IMR-90 (cell line): ENCODE measurements around the gene CADM1. TPM values are rescaled to one million over a fixed set of nuclear protein-coding genes. Genes with fewer than 3 reads are reported as not detected.

Experiments used
- ATAC-seq: fragments of 200-7000 bp; cut with Tn5 transposase; 2 replicates; pipeline ENCODE4 v1.9.1; 2020; ENCODE audit warnings: low read depth, mild to moderate bottlenecking, moderate library complexity
- BruUV-seq: library from RNA; stranded (reverse); fragments of 400-500 nt; replicated peaks from 2 replicates; lab custom pipeline; 2021; lab: Mats Ljungman, UMichigan
- CTCF ChIA-PET: fragments of 300-600 bp; formaldehyde crosslinking; extraction: SDS; loops from one replicate; lab custom pipeline; 2021; ENCODE audit warnings: antibody characterized with exemption; lab: Yijun Ruan, JAX
- POLR2A ChIA-PET: fragments of 300-600 bp; sonication (Branson Sonifier 250); formaldehyde crosslinking; loops from one replicate; lab custom pipeline; 2022; ENCODE audit warnings: antibody characterized with exemption; ENCODE audit not compliant: unreplicated experiment; lab: Charles Lee
- DNase-seq: peaks from one replicate; pipeline ENCODE4 v3.0.0; 2013
- H2AFZ ChIP-seq: replicated peaks from 2 replicates; pipeline ENCODE3; 2013; ENCODE audit warnings: low read length, mild to moderate bottlenecking; ENCODE audit not compliant: poor library complexity
- H2AK5ac ChIP-seq: 2 replicates; pipeline ENCODE4 v1.6.1; 2013; ENCODE audit warnings: low read depth, low read length, inconsistent platforms
- H2AK9ac ChIP-seq: replicated peaks from 2 replicates; pipeline ENCODE3; 2013; ENCODE audit warnings: mild to moderate bottlenecking, low read depth, low read length, moderate library complexity; ENCODE audit not compliant: poor library complexity
- H2BK120ac ChIP-seq: 2 replicates; pipeline ENCODE4 v1.6.1; 2013; ENCODE audit warnings: low read depth, low read length, inconsistent platforms
- H2BK15ac ChIP-seq: 3 replicates; pipeline ENCODE4 v1.6.1; 2013; ENCODE audit warnings: low read depth, low read length, inconsistent platforms
- H2BK20ac ChIP-seq: 2 replicates; pipeline ENCODE4 v1.6.1; 2013; ENCODE audit warnings: low read depth, mild to moderate bottlenecking, inconsistent platforms, low read length, moderate library complexity
- H2BK5ac ChIP-seq: 2 replicates; pipeline ENCODE4 v1.6.1; 2013; ENCODE audit warnings: mild to moderate bottlenecking, low read depth, low read length, inconsistent platforms; ENCODE audit not compliant: poor library complexity, severe bottlenecking
- H3K14ac ChIP-seq: replicated peaks from 2 replicates; pipeline ENCODE4 v1.6.1; 2013; ENCODE audit warnings: low read depth, low read length, inconsistent platforms
- H3K18ac ChIP-seq: 2 replicates; pipeline ENCODE4 v1.6.1; 2013; ENCODE audit warnings: low read depth, low read length, control low read depth
- H3K23ac ChIP-seq: 2 replicates; pipeline ENCODE4 v1.6.1; 2013; ENCODE audit warnings: low read depth, low read length, inconsistent platforms
- H3K27ac ChIP-seq: 2 replicates; pipeline ENCODE4 v1.5.1; 2013; ENCODE audit warnings: mild to moderate bottlenecking, control low read depth, low read length; ENCODE audit not compliant: insufficient read depth
- H3K27me3 ChIP-seq: 2 replicates; pipeline ENCODE4 v1.6.1; 2013; ENCODE audit warnings: low read length; ENCODE audit not compliant: control insufficient read depth, insufficient read depth
- H3K36me3 ChIP-seq: 2 replicates; pipeline ENCODE4 v1.6.1; 2013; ENCODE audit warnings: low read length, mixed read lengths; ENCODE audit not compliant: control insufficient read depth, insufficient read depth
- H3K4ac ChIP-seq: 2 replicates; pipeline ENCODE4 v1.6.1; 2013; ENCODE audit warnings: low read depth, low read length, inconsistent platforms
- H3K4me1 ChIP-seq: 2 replicates; pipeline ENCODE4 v1.6.1; 2013; ENCODE audit warnings: low read length, mixed read lengths; ENCODE audit not compliant: control insufficient read depth, insufficient read depth
- H3K4me2 ChIP-seq: 2 replicates; pipeline ENCODE4 v1.6.1; 2013; ENCODE audit warnings: low read depth, mild to moderate bottlenecking, control low read depth, low read length, moderate library complexity
- H3K4me3 ChIP-seq: 2 replicates; pipeline ENCODE4 v1.5.1; 2013; ENCODE audit warnings: low read depth, mild to moderate bottlenecking, control low read depth, low read length, moderate library complexity; ENCODE audit not compliant: insufficient read depth
- H3K56ac ChIP-seq: 2 replicates; pipeline ENCODE4 v1.6.1; 2013; ENCODE audit warnings: low read length, inconsistent platforms; ENCODE audit not compliant: insufficient read depth; ENCODE audit errors: extremely low read depth
- H3K79me1 ChIP-seq, 2 experiments: 2 replicates each; pipeline ENCODE4 v1.6.1; 2013; ENCODE audit warnings: low read length in 2 of 2, inconsistent platforms in 1 of 2, low read depth in 1 of 2
- H3K9ac ChIP-seq: 2 replicates; pipeline ENCODE4 v1.6.1; 2013; ENCODE audit warnings: low read depth, low read length, control low read depth
- H3K9me1 ChIP-seq: 2 replicates; pipeline ENCODE4 v1.6.1; 2013; ENCODE audit warnings: low read length, inconsistent platforms; ENCODE audit not compliant: insufficient read depth
- H3K9me3 ChIP-seq: 2 replicates; pipeline ENCODE4 v1.6.1; 2013; ENCODE audit warnings: low read length; ENCODE audit not compliant: control insufficient read depth, insufficient read depth
- H4K20me1 ChIP-seq: 2 replicates; pipeline ENCODE4 v1.6.1; 2013; ENCODE audit warnings: low read length, inconsistent platforms; ENCODE audit not compliant: insufficient read depth
- H4K5ac ChIP-seq: 2 replicates; pipeline ENCODE4 v1.6.1; 2013; ENCODE audit warnings: mild to moderate bottlenecking, low read depth, low read length, control low read depth
- H4K8ac ChIP-seq, 2 experiments: 2 replicates each; pipeline ENCODE4 v1.6.1; 2013; ENCODE audit warnings: low read depth in 2 of 2, low read length in 2 of 2, control low read depth in 1 of 2, inconsistent platforms in 1 of 2
- H4K91ac ChIP-seq: 2 replicates; pipeline ENCODE4 v1.6.1; 2013; ENCODE audit warnings: low read depth, low read length, inconsistent platforms; ENCODE audit not compliant: insufficient read depth
- CEBPB ChIP-seq: IDR thresholded peaks from 2 replicates; pipeline ENCODE4 v1.6.1; 2012; ENCODE audit warnings: low read depth, low read length, improper control_type of control experiment
- MXI1 ChIP-seq: IDR thresholded peaks from 2 replicates; pipeline ENCODE4 v1.6.1; 2012; ENCODE audit warnings: low read depth, mild to moderate bottlenecking, low read length, moderate library complexity, borderline replicate concordance
- SMC3 ChIP-seq: fragments of 150-350 bp; IDR thresholded peaks from 2 replicates; pipeline ENCODE4 v1.6.1; 2016; ENCODE audit warnings: low read depth, mild to moderate bottlenecking, antibody characterized with exemption, low read length, moderate library complexity
- WGBS, 2 experiments: methylation state at CpG; one replicate each; pipeline versions ENCODE4 v1.1.5 to v1.1.7; 2013; ENCODE audit warnings: missing lambda C conversion rate in 2 of 2; ENCODE audit not compliant: insufficient read length in 1 of 2; ENCODE audit errors: extremely low coverage in 2 of 2; 5-methylcytosine and 5-hydroxymethylcytosine counted together
- dilution Hi-C: fragments of 300-500 bp; cut with HindIII; formaldehyde crosslinking; loops from one replicate; pipeline ENCODE4 v1.14.3; 2018; ENCODE audit warnings: low sequenced_read_pairs; ENCODE audit not compliant: unreplicated experiment
- in situ Hi-C: fragments of 300-500 bp; cut with MboI; formaldehyde crosslinking; loops from 3 replicates; pipeline ENCODE4 v1.14.3; 2019; ENCODE audit warnings: low sequenced_read_pairs, inconsistent platforms, mixed read lengths
- intact Hi-C: fragments of 100-400 bp; cut with micrococcal nuclease; formaldehyde crosslinking; loops from 2 replicates; pipeline ENCODE4 v1.10.0; 2022
- polyA plus RNA-seq, 3 experiments: library from polyadenylated mRNA; depleted of rRNA; stranded (reverse); fragments of >200 nt; gene quantifications; 2 replicates each; pipeline ENCODE4 v1.2.3, GENCODE V29; 2012; ENCODE audit warnings: low replicate concordance in 1 of 3
- total RNA-seq: library from RNA; depleted of rRNA; stranded (reverse); fragments of >200 nt; gene quantifications from 2 replicates; pipeline ENCODE4 v1.2.3, GENCODE V29; 2012
- TF ChIP-seq, protein P1 (sequence below): fragments of 150-350 bp; IDR thresholded peaks from 2 replicates; pipeline ENCODE4 v1.6.1; 2016; ENCODE audit warnings: low read depth, mild to moderate bottlenecking, low read length, moderate library complexity, borderline replicate concordance

The CADM1 gene
- total and polyA plus RNA-seq, 2 of the 4 experiments (the other 2 are of a cell fraction) = 28.8 to 77.1 TPM

DNA sequence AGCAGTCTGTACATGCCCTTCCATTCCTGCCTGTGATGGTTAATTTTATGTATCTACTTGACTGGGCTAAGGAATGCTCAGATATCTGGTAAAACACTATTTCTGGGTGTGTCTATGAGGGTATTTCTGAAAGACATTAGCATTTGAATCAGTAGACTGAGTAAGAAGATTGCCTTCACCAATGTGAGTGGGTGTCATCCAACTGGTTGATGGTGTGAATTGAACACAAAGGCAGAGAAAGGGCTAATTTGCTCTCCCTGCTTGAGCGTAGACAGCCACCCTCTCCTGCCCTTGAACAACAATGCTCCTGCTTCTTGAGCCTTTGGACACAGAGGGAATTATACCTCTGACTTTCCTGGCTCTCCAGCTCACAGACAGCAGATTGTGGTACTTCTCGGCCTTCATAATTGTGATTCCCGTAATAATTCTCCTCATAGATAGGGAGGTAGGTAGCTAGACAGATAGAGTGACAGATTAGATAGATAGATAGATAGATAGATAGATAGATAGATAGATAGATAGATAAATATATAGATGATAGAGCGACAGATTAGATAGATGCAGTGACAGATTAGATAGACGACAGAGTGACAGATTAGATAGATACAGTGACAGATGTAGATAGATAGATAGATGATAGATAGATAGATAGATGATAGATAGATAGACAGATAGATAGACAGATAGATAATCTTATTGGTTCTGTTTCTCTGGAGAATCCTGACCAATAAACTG lies 370.6 kb downstream of the CADM1 start:
- TF ChIP-seq SMC3 = no peak
- TF ChIP-seq, protein P1, sequence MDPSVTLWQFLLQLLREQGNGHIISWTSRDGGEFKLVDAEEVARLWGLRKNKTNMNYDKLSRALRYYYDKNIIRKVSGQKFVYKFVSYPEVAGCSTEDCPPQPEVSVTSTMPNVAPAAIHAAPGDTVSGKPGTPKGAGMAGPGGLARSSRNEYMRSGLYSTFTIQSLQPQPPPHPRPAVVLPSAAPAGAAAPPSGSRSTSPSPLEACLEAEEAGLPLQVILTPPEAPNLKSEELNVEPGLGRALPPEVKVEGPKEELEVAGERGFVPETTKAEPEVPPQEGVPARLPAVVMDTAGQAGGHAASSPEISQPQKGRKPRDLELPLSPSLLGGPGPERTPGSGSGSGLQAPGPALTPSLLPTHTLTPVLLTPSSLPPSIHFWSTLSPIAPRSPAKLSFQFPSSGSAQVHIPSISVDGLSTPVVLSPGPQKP = no peak
- no peak for TF ChIP-seq CEBPB
- no peak for TF ChIP-seq MXI1
- no peak overlapping the region for H3K4me2 ChIP-seq
- no peak for DNase-seq
- no peak overlapping the region for H3K4ac ChIP-seq
- H3K4me1 ChIP-seq = no peaks in the 10 kb centered on the region
- no peak overlapping the region for H2BK20ac ChIP-seq
- H2BK5ac ChIP-seq = no peak overlapping the region
- no peak overlapping the region for H3K18ac ChIP-seq
- dilution Hi-C loops = no loop called here
- H3K14ac ChIP-seq = no peak overlapping the region
- ChIA-PET POLR2A (no interaction called here), CTCF (interaction anchor here (0.6 kb wide), 1 partner anchor 220 kb away, joined by 4 read pairs; no protein-coding TSS in a partner anchor)
- H2AFZ ChIP-seq = no peak overlapping the region
- H2BK15ac ChIP-seq = no peak overlapping the region
- WGBS, 2 experiments = 100% methylated on average over 1 of the region's 5 CpGs; no CpG with 5 or more reads in 1 of the 2 experiments
- no peak overlapping the region for H2AK5ac ChIP-seq
- in situ Hi-C loops = no loop called here
- H3K4me3 ChIP-seq = no peak overlapping the region
- no peak overlapping the region for H3K9ac ChIP-seq
- no peaks in the 10 kb centered on the region for H4K20me1 ChIP-seq
- H3K27me3 ChIP-seq = peaks cover 18% of the 10 kb centered on the region; the same call in 1 of the 2 replicates
- H3K9me1 ChIP-seq = no peaks in the 10 kb centered on the region
- no peak for ATAC-seq
- no peak overlapping the region for H2BK120ac ChIP-seq
- H4K5ac ChIP-seq = no peak overlapping the region
- intact Hi-C loops = no loop called here
- H3K36me3 ChIP-seq = no peaks in the 10 kb centered on the region
- no peak overlapping the region for H2AK9ac ChIP-seq
- BruUV-seq = no TSS peak
- no peaks in the 10 kb centered on the region for H3K79me1 ChIP-seq
- no peak overlapping the region for H3K56ac ChIP-seq
- H4K8ac ChIP-seq = no peak overlapping the region
- no peak overlapping the region for H3K27ac ChIP-seq
- no peaks in the 10 kb centered on the region for H3K9me3 ChIP-seq
- no peak overlapping the region for H3K23ac ChIP-seq
- H4K91ac ChIP-seq = no peak overlapping the region
